ENCODE measurements around the gene CHPF2.

DNA sequence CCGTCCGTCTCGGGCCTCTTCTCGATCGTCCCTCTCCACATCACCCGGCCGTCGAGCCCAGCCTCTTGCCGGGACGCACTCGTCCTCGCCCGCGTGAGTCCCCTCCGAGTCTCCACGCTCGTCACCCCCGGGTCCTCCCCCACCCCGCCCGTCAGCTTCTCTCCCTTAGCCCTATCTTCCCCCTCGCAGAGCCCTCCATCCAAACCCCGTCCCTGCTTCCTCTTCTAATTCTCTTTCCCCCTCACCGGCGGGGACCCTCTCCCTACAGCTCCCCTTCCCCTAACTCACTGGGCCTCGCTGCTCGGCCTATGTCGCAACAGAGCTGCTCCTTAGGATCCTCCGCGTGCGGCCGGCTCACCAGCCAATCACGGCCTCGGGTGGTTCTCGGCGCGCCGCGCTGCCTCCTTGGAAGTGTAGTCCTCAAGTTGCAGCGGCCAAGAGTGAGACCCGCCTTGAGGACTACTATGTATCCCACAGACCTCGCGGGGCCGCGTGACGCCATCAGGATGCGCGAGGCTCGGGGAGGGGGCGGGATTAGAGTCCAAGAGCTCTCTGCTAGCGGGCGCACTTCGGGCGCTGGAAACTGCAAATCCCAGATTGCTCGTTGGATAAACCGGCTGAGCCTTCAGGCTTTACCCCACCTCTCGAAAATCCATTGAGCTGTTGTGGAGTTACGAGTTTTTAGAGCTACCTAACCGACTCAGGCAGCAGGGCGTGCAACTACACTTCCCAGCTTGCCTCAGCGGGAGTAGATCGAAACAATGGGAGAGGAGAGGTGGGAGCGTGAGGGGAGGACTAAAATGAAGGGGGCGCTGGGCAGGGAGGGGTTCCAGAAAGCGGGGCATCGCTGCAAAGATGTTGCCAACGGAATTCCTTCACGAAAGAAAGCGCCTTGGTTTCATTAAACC is 5.2 kb upstream of the CHPF2 start, which contains the start of gene ABCF2:
- TF ChIP-seq, protein P1, sequence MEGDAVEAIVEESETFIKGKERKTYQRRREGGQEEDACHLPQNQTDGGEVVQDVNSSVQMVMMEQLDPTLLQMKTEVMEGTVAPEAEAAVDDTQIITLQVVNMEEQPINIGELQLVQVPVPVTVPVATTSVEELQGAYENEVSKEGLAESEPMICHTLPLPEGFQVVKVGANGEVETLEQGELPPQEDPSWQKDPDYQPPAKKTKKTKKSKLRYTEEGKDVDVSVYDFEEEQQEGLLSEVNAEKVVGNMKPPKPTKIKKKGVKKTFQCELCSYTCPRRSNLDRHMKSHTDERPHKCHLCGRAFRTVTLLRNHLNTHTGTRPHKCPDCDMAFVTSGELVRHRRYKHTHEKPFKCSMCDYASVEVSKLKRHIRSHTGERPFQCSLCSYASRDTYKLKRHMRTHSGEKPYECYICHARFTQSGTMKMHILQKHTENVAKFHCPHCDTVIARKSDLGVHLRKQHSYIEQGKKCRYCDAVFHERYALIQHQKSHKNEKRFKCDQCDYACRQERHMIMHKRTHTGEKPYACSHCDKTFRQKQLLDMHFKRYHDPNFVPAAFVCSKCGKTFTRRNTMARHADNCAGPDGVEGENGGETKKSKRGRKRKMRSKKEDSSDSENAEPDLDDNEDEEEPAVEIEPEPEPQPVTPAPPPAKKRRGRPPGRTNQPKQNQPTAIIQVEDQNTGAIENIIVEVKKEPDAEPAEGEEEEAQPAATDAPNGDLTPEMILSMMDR (IDR thresholded peaks at IDR 0.05; ENCODE audit: insufficient read depth, low read depth, low read length), result no peak
- no peak for TF ChIP-seq EZH2 (IDR thresholded peaks at IDR 0.05; ENCODE audit: insufficient read depth, low read length)
